ENCODE data around the gene RUFY4. TPM values are rescaled to one million over a fixed set of nuclear protein-coding genes. Genes with fewer than 3 reads are reported as not detected.

The RUFY4 gene
- total RNA-seq, 4 donors from 2014 or later = 0.25 TPM; not detected in 3

DNA sequence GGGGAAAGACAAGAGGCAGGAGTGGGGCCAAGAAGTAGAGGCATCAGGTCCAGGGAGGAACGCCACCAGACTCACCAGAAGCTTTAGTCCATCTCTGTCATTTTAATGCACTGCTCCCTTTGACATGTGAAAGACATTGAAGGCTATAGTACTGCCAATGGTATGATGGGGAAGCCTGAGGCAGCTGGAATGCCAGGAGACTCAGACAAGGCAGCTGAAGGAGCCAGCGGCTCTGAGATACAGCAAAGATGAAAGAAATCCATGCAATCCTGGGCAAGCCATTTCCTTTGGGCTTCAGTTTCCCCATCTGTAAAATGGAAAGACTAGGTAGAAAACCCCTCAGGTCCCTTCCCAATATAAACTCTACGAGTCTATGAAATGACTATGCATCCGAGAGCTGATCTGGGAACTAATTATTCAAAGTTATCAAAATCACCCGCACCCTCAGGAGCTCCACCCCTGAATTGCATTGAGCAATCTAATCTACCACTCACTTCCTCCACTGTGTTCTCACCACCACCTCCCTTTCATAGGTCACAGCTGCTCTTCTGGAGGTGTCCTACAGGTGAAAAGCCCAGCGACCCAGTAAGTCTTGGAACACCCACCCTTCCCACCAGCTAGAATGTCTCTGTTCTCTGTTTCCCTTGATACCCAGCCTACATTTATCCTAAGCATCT is 59.9 kb downstream of the RUFY4 start:
- no peak for TF ChIP-seq POLR2A (IDR thresholded peaks at IDR 0.05)
- TF ChIP-seq, protein P1, sequence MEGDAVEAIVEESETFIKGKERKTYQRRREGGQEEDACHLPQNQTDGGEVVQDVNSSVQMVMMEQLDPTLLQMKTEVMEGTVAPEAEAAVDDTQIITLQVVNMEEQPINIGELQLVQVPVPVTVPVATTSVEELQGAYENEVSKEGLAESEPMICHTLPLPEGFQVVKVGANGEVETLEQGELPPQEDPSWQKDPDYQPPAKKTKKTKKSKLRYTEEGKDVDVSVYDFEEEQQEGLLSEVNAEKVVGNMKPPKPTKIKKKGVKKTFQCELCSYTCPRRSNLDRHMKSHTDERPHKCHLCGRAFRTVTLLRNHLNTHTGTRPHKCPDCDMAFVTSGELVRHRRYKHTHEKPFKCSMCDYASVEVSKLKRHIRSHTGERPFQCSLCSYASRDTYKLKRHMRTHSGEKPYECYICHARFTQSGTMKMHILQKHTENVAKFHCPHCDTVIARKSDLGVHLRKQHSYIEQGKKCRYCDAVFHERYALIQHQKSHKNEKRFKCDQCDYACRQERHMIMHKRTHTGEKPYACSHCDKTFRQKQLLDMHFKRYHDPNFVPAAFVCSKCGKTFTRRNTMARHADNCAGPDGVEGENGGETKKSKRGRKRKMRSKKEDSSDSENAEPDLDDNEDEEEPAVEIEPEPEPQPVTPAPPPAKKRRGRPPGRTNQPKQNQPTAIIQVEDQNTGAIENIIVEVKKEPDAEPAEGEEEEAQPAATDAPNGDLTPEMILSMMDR (IDR thresholded peaks at IDR 0.05 in 4 of 5, conservative IDR thresholded peaks at IDR 0.05 in 1 of 5) = no peak
- Histone ChIP-seq H3K4me3 (no peak overlapping the region), H3K36me3 (no peaks in the 10 kb centered on the region), H3K9me3 (no peaks in the 10 kb centered on the region), H3K27me3 (peaks cover 0 to 2% (median 0%) of the 10 kb centered on the region in 3 donors), H3K4me1 (no peaks in the 10 kb centered on the region), H3K27ac (no peak overlapping the region)
- in situ Hi-C loops (cut with MboI; ENCODE audit: low sequenced_read_pairs in 4 of 4) = no loop called here
- ATAC-seq (no peak), DNase-seq (no peak)
- intact Hi-C loops (cut with DNase I; ENCODE audit: low total_unique reads) = no loop called here

GRCh38 chr2:218129458-218130135 is 60.5 kb downstream of the RUFY4 start:
- ATAC-seq (no peak), DNase-seq (no peak)
- H3K9me3 ChIP-seq = no peaks in the 10 kb centered on the region
- in situ Hi-C loops (cut with MboI; ENCODE audit: low sequenced_read_pairs in 4 of 4) = no loop called here
- peaks cover 0 to 2% (median 0%) of the 10 kb centered on the region in 3 donors for H3K27me3 ChIP-seq
- H3K4me3 ChIP-seq = no peak overlapping the region
- intact Hi-C loops (cut with DNase I; ENCODE audit: low total_unique reads) = no loop called here
- TF ChIP-seq, protein P1 (IDR thresholded peaks at IDR 0.05 in 4 of 5, conservative IDR thresholded peaks at IDR 0.05 in 1 of 5) = no peak
- TF ChIP-seq POLR2A (IDR thresholded peaks at IDR 0.05) = no peak
- no peak overlapping the region for H3K27ac ChIP-seq
- H3K36me3 ChIP-seq = no peaks in the 10 kb centered on the region
- H3K4me1 ChIP-seq = no peaks in the 10 kb centered on the region

- H3K4me3 ChIP-seq = no peak overlapping the region
- TF ChIP-seq POLR2A (IDR thresholded peaks at IDR 0.05) = no peak
- TF ChIP-seq, protein P1 (IDR thresholded peaks at IDR 0.05 in 4 of 5, conservative IDR thresholded peaks at IDR 0.05 in 1 of 5) = no peak
- no peaks in the 10 kb centered on the region for H3K9me3 ChIP-seq
- peaks cover 0 to 2% (median 0%) of the 10 kb centered on the region in 3 donors for H3K27me3 ChIP-seq
- H3K4me1 ChIP-seq = no peaks in the 10 kb centered on the region
- intact Hi-C loops (cut with DNase I; ENCODE audit: low total_unique reads) = no loop called here
- no peak overlapping the region for H3K27ac ChIP-seq
- DNase-seq (no peak), ATAC-seq (no peak)
- in situ Hi-C loops (cut with MboI; ENCODE audit: low sequenced_read_pairs in 4 of 4) = no loop called here
- H3K36me3 ChIP-seq = no peaks in the 10 kb centered on the region
These were observed 61.3 kb downstream of the RUFY4 start for GRCh38 chr2:218130377-218130776.

- in situ Hi-C loops (cut with MboI; ENCODE audit: low sequenced_read_pairs in 4 of 4) (no loop called here), intact Hi-C loops (cut with DNase I; ENCODE audit: low total_unique reads) (no loop called here)
- Histone ChIP-seq H3K27ac (no peak overlapping the region), H3K9me3 (no peaks in the 10 kb centered on the region), H3K4me1 (no peaks in the 10 kb centered on the region), H3K27me3 (peaks cover 0 to 2% (median 0%) of the 10 kb centered on the region in 3 donors), H3K4me3 (no peak overlapping the region), H3K36me3 (no peaks in the 10 kb centered on the region)
- TF ChIP-seq POLR2A (IDR thresholded peaks at IDR 0.05) = no peak
- TF ChIP-seq, protein P1 (IDR thresholded peaks at IDR 0.05 in 4 of 5, conservative IDR thresholded peaks at IDR 0.05 in 1 of 5) = no peak
- DNase-seq (no peak), ATAC-seq (no peak)
These were observed 61.8 kb downstream of the RUFY4 start for GRCh38 chr2:218130822-218131221.
